GM23338 (cell line): ENCODE data around the gene MED27. TPM values are rescaled to one million over a fixed set of nuclear protein-coding genes. Genes with fewer than 3 reads are reported as not detected.

Source experiments
- ATAC-seq: fragments of 200-7000 bp; cut with Tn5 transposase; 3 replicates; pipeline ENCODE4 v1.9.1; 2020
- DNase-seq: peaks from one replicate; pipeline ENCODE4 v3.0.0-alpha.2; 2015; ENCODE audit warnings: low spot score
- H2AFZ ChIP-seq: fragments of 200-600 bp; sonication (generic); 2 replicates; pipeline ENCODE4 v1.8.0; 2016; ENCODE audit warnings: antibody characterized with exemption, mild to moderate bottlenecking, moderate library complexity
- H3F3A ChIP-seq: fragments of 200-600 bp; sonication (generic); replicated peaks from 2 replicates; pipeline ENCODE4 v1.8.0; 2017; ENCODE audit warnings: antibody characterized with exemption, mixed run types, low read depth
- H3K27ac ChIP-seq: fragments of 200-600 bp; sonication (generic); 2 replicates; pipeline ENCODE4 v1.6.1; 2016; ENCODE audit warnings: low read depth
- H3K27me3 ChIP-seq: fragments of 200-600 bp; sonication (generic); 2 replicates; pipeline ENCODE4 v1.8.0; 2016; ENCODE audit warnings: mild to moderate bottlenecking, mixed run types, moderate library complexity; ENCODE audit not compliant: insufficient read depth
- H3K36me3 ChIP-seq: fragments of 200-600 bp; sonication (generic); 2 replicates; pipeline ENCODE4 v1.8.0; 2016; ENCODE audit warnings: mild to moderate bottlenecking; ENCODE audit not compliant: insufficient read depth
- H3K4me1 ChIP-seq: fragments of 200-600 bp; sonication (generic); 2 replicates; pipeline ENCODE4 v1.8.0; 2016; ENCODE audit warnings: mild to moderate bottlenecking, moderate library complexity; ENCODE audit not compliant: insufficient read depth
- H3K4me2 ChIP-seq: fragments of 200-600 bp; sonication (generic); 2 replicates; pipeline ENCODE4 v1.7.1; 2017; ENCODE audit warnings: mixed run types
- H3K4me3 ChIP-seq: fragments of 200-600 bp; sonication (generic); 2 replicates; pipeline ENCODE4 v1.6.1; 2016; ENCODE audit warnings: mixed run types
- H3K79me2 ChIP-seq: fragments of 200-600 bp; sonication (generic); replicated peaks from 2 replicates; pipeline ENCODE4 v1.8.0; 2017; ENCODE audit warnings: mild to moderate bottlenecking; ENCODE audit not compliant: insufficient read depth
- H3K9me2 ChIP-seq: fragments of 200-600 bp; sonication (generic); 2 replicates; pipeline ENCODE4 v1.8.0; 2017; ENCODE audit not compliant: insufficient read depth
- H4K20me1 ChIP-seq: fragments of 200-600 bp; sonication (generic); replicated peaks from 2 replicates; pipeline ENCODE4 v1.8.0; 2017; ENCODE audit warnings: mild to moderate bottlenecking; ENCODE audit not compliant: insufficient read depth
- H3K27ac Mint-ChIP-seq: 2 replicates; pipeline ENCODE4 v1.8.0; 2020; ENCODE audit warnings: inconsistent platforms, mild to moderate bottlenecking, moderate library complexity, mixed read lengths
- H3K27me3 Mint-ChIP-seq: 3 replicates; pipeline ENCODE4 v1.8.0; 2022; ENCODE audit warnings: low read depth, mild to moderate bottlenecking, moderate library complexity, mixed read lengths, inconsistent platforms; ENCODE audit not compliant: insufficient read depth, poor library complexity
- H3K36me3 Mint-ChIP-seq: 3 replicates; pipeline ENCODE4 v1.8.0; 2021; ENCODE audit warnings: low read depth, mild to moderate bottlenecking, inconsistent platforms, moderate library complexity, mixed read lengths
- H3K4me1 Mint-ChIP-seq: 3 replicates; pipeline ENCODE4 v1.8.0; 2020; ENCODE audit warnings: mild to moderate bottlenecking, inconsistent platforms, mixed read lengths
- H3K4me3 Mint-ChIP-seq: 3 replicates; pipeline ENCODE4 v1.8.0; 2021; ENCODE audit warnings: moderate library complexity, mild to moderate bottlenecking, inconsistent platforms, mixed read lengths
- H3K9me3 Mint-ChIP-seq: 3 replicates; pipeline ENCODE4 v1.8.0; 2020; ENCODE audit warnings: moderate library complexity, mild to moderate bottlenecking, inconsistent platforms, mixed read lengths
- CTCF ChIP-seq, 2 experiments: fragments of 200-600 bp in 1 of 2; sonication (generic) in 1 of 2; conservative IDR thresholded peaks; 2 replicates each; pipeline versions ENCODE4 v1.5.1 to v1.6.1; 2016 to 2017; ENCODE audit warnings: antibody characterized with exemption in 2 of 2, low read depth in 2 of 2, mild to moderate bottlenecking in 2 of 2, moderate library complexity in 1 of 2
- ETS1 ChIP-seq: IDR thresholded peaks from 2 replicates; pipeline ENCODE4 v1.6.1; 2016; ENCODE audit warnings: antibody characterized with exemption
- EZH2phosphoT487 ChIP-seq: fragments of 200-600 bp; sonication (generic); IDR thresholded peaks from one replicate; pipeline ENCODE4 v1.8.1; 2018; ENCODE audit warnings: antibody characterized with exemption; ENCODE audit not compliant: unreplicated experiment
- JUNB ChIP-seq: IDR thresholded peaks from one replicate; pipeline ENCODE4 v1.6.1; 2016; ENCODE audit warnings: antibody characterized with exemption; ENCODE audit not compliant: unreplicated experiment
- NANOG ChIP-seq: IDR thresholded peaks from 2 replicates; pipeline ENCODE4 v1.6.1; 2016; ENCODE audit warnings: antibody characterized with exemption, borderline replicate concordance
- ZNF114 ChIP-seq: fragments of 250-450 bp; sonication (Bioruptor Pico); IDR thresholded peaks from 2 replicates; pipeline ENCODE4 v1.5.0; 2020; ENCODE audit warnings: mild to moderate bottlenecking, moderate library complexity
- ZNF331 ChIP-seq: fragments of 250-450 bp; sonication (Bioruptor Pico); IDR thresholded peaks from 2 replicates; pipeline ENCODE4 v1.5.0; 2020; ENCODE audit warnings: low read depth, mild to moderate bottlenecking, moderate library complexity
- polyA plus RNA-seq: library from polyadenylated mRNA; unstranded; fragments of >200 nt; fragmentation: Nextera tagmentation; extraction: Ambion mirVana; gene quantifications from 2 replicates; pipeline ENCODE4 v1.2.1, GENCODE V29; 2016
- total RNA-seq: library from RNA; depleted of rRNA; stranded (reverse); fragments of >200 nt; shearing (Covaris generic); gene quantifications from 2 replicates; pipeline ENCODE4 v1.2.3, GENCODE V29; 2014
- TF ChIP-seq, protein P1 (sequence below): IDR thresholded peaks from one replicate; pipeline ENCODE4 v1.6.1; 2018; ENCODE audit warnings: antibody characterized with exemption; ENCODE audit not compliant: unreplicated experiment

The MED27 gene
- total and polyA plus RNA-seq, 2 experiments from 2014 or later: 30.6 to 35.0 TPM

- peak overlapping the region; percentile 84; the same call in 1 of the 2 replicates for H3K27ac Mint-ChIP-seq
Measured at GRCh38 chr9:132066511-132066910, 13.2 kb downstream of the MED27 start.

DNA sequence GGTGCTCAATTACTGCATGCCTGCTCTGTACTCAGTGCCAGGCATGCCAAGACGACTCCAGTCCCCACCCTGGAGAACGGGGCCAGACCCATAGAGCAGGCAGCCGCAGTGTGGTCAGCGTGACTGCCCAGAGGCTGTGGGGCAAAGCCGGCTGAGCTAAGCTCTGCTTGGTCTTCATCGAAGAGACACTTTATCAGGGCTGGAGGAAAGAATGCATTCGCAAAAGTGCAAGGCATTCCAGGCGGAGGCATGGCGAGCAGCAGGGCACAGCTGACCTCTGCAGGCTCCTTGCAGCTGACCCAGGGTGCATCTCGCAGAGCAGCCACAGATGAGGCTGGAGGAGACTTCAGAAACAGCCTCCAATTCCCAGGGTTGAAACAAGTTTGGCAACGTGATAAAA is 13.6 kb downstream of the MED27 start:
- peaks cover 76% of the 10 kb centered on the region for H3K79me2 ChIP-seq
- no peak for TF ChIP-seq ETS1
- TF ChIP-seq CTCF (conservative IDR thresholded peaks at IDR 0.05; ENCODE audit: low read depth in 2 of 2): 0 out of 4 replicates have a peak, but pooled peaks of 1 of the 2 experiments have one; percentile 7
- TF ChIP-seq ZNF331: no peak
- TF ChIP-seq JUNB: no peak
- no peak overlapping the region for H3K27ac ChIP-seq
- Mint-ChIP-seq H3K9me3 (no peaks in the 10 kb centered on the region), H3K4me1 (peaks cover 21% of the 10 kb centered on the region; the same call in 2 of the 3 replicates), H3K4me3 (no peak overlapping the region), H3K27me3 (peaks cover 9% of the 10 kb centered on the region), H3K27ac (0 out of 2 replicates have a peak overlapping the region, but pooled peaks have one; percentile 12), H3K36me3 (peaks cover 10% of the 10 kb centered on the region)
- H3K4me1 ChIP-seq: no peaks in the 10 kb centered on the region; the same call in 1 of the 2 replicates
- peaks cover 17% of the 10 kb centered on the region for H4K20me1 ChIP-seq
- ATAC-seq (peak; percentile 35), DNase-seq (peak; percentile 16)
- no peak overlapping the region for H3K4me2 ChIP-seq
- H3K9me2 ChIP-seq: no peaks in the 10 kb centered on the region
- no peak overlapping the region for H2AFZ ChIP-seq
- no peak overlapping the region for H3K4me3 ChIP-seq
- no peaks in the 10 kb centered on the region for H3F3A ChIP-seq
- no peaks in the 10 kb centered on the region for H3K36me3 ChIP-seq
- no peaks in the 10 kb centered on the region for H3K27me3 ChIP-seq

More at GRCh38 chr9:132066511-132066910, 13.2 kb downstream of the MED27 start:
- Histone ChIP-seq H4K20me1 (peaks cover 17% of the 10 kb centered on the region), H3F3A (no peaks in the 10 kb centered on the region), H3K27ac (0 out of 2 replicates have a peak overlapping the region, but pooled peaks have one; percentile 55), H3K4me1 (no peaks in the 10 kb centered on the region; the same call in 1 of the 2 replicates), H3K79me2 (peaks cover 76% of the 10 kb centered on the region), H3K9me2 (no peaks in the 10 kb centered on the region), H3K4me3 (no peak overlapping the region), H3K27me3 (no peaks in the 10 kb centered on the region), H3K4me2 (no peak overlapping the region), H2AFZ (no peak overlapping the region), H3K36me3 (no peaks in the 10 kb centered on the region)
- H3K4me3 Mint-ChIP-seq: no peak overlapping the region
- DNase-seq (no peak), ATAC-seq (no peak)
- peaks cover 21% of the 10 kb centered on the region; the same call in 2 of the 3 replicates for H3K4me1 Mint-ChIP-seq
- no peak for TF ChIP-seq EZH2phosphoT487
- no peaks in the 10 kb centered on the region for H3K9me3 Mint-ChIP-seq
- peaks cover 9% of the 10 kb centered on the region for H3K27me3 Mint-ChIP-seq
- H3K36me3 Mint-ChIP-seq: peaks cover 14% of the 10 kb centered on the region

- H3K4me3 ChIP-seq: no peak overlapping the region
- H3K4me2 ChIP-seq: no peak overlapping the region
- no peaks in the 10 kb centered on the region for H3F3A ChIP-seq
- Mint-ChIP-seq H3K4me1 (peaks cover 21% of the 10 kb centered on the region; the same call in 2 of the 3 replicates), H3K9me3 (peaks cover 3% of the 10 kb centered on the region; the same call in 1 of the 3 replicates), H3K36me3 (peaks cover 9% of the 10 kb centered on the region), H3K27ac (no peak overlapping the region), H3K4me3 (no peak overlapping the region), H3K27me3 (peaks cover 7% of the 10 kb centered on the region)
- DNase-seq (no peak), ATAC-seq (no peak)
- no peak for TF ChIP-seq NANOG
- TF ChIP-seq CTCF (conservative IDR thresholded peaks at IDR 0.05; ENCODE audit: low read depth in 2 of 2): no peak
- TF ChIP-seq EZH2phosphoT487: no peak
- no peak for TF ChIP-seq JUNB
- TF ChIP-seq, protein P1, sequence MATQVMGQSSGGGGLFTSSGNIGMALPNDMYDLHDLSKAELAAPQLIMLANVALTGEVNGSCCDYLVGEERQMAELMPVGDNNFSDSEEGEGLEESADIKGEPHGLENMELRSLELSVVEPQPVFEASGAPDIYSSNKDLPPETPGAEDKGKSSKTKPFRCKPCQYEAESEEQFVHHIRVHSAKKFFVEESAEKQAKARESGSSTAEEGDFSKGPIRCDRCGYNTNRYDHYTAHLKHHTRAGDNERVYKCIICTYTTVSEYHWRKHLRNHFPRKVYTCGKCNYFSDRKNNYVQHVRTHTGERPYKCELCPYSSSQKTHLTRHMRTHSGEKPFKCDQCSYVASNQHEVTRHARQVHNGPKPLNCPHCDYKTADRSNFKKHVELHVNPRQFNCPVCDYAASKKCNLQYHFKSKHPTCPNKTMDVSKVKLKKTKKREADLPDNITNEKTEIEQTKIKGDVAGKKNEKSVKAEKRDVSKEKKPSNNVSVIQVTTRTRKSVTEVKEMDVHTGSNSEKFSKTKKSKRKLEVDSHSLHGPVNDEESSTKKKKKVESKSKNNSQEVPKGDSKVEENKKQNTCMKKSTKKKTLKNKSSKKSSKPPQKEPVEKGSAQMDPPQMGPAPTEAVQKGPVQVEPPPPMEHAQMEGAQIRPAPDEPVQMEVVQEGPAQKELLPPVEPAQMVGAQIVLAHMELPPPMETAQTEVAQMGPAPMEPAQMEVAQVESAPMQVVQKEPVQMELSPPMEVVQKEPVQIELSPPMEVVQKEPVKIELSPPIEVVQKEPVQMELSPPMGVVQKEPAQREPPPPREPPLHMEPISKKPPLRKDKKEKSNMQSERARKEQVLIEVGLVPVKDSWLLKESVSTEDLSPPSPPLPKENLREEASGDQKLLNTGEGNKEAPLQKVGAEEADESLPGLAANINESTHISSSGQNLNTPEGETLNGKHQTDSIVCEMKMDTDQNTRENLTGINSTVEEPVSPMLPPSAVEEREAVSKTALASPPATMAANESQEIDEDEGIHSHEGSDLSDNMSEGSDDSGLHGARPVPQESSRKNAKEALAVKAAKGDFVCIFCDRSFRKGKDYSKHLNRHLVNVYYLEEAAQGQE: no peak
- no peak for TF ChIP-seq ZNF114 (CRISPR knock-in tag)
- no peaks in the 10 kb centered on the region for H3K9me2 ChIP-seq
- peaks cover 80% of the 10 kb centered on the region for H3K79me2 ChIP-seq
- no peak overlapping the region for H2AFZ ChIP-seq
- H3K36me3 ChIP-seq: no peaks in the 10 kb centered on the region; the same call in 1 of the 2 replicates
- no peaks in the 10 kb centered on the region; the same call in 1 of the 2 replicates for H3K4me1 ChIP-seq
- no peak overlapping the region for H3K27ac ChIP-seq
- H4K20me1 ChIP-seq: peaks cover 12% of the 10 kb centered on the region; the same call in 1 of the 2 replicates
- no peaks in the 10 kb centered on the region for H3K27me3 ChIP-seq
Measured at GRCh38 chr9:132063281-132063680, 16.4 kb downstream of the MED27 start.
